Measurements from ENCODE around the gene NAALADL2.

The NAALADL2 gene

GRCh38 chr3:174940151-174940550 lies 81.0 kb downstream of the NAALADL2 start:
- H3K36me3 ChIP-seq (ENCODE audit: low read length), result no peaks in the 10 kb centered on the region
- no peaks in the 10 kb centered on the region for H3F3A ChIP-seq (ENCODE audit: insufficient read depth)
- H3K27me3 ChIP-seq (ENCODE audit: low read length), result no peaks in the 10 kb centered on the region
- H4K20me1 ChIP-seq (ENCODE audit: low read depth, low read length), result no peaks in the 10 kb centered on the region
- H3K9me3 ChIP-seq (ENCODE audit: insufficient read depth, low read length), result no peaks in the 10 kb centered on the region
- no peak overlapping the region for H3K9ac ChIP-seq (ENCODE audit: low read length)
- no peak overlapping the region for H3K4me3 ChIP-seq (ENCODE audit: insufficient read depth, low read length, poor library complexity, severe bottlenecking)
- H3K79me2 ChIP-seq (ENCODE audit: insufficient read depth, low read length), result no peaks in the 10 kb centered on the region
- TF ChIP-seq EZH2phosphoT487 (conservative IDR thresholded peaks at IDR 0.05; ENCODE audit: low read length) (no peak), CTCF (IDR thresholded peaks at IDR 0.05; ENCODE audit: insufficient read depth, low read length, poor library complexity, severe bottlenecking) (no peak)
- H3K27ac ChIP-seq (ENCODE audit: low read depth, low read length), result no peak overlapping the region
- H2AFZ ChIP-seq (ENCODE audit: low read depth, low read length, severe bottlenecking), result no peak overlapping the region
- no peak overlapping the region for H3K4me2 ChIP-seq (ENCODE audit: low read depth, low read length, poor library complexity, severe bottlenecking)
- H3K9me2 ChIP-seq (replicated peaks; ENCODE audit: insufficient read depth, low read length), result no peaks in the 10 kb centered on the region

GRCh38 chr3:174945276-174945675 lies 86.1 kb downstream of the NAALADL2 start:
- Histone ChIP-seq H3K9ac (ENCODE audit: low read length) (no peak overlapping the region), H3K4me2 (ENCODE audit: low read depth, low read length, poor library complexity, severe bottlenecking) (no peak overlapping the region), H3K36me3 (ENCODE audit: low read length) (no peaks in the 10 kb centered on the region), H3K9me3 (ENCODE audit: insufficient read depth, low read length) (no peaks in the 10 kb centered on the region), H3F3A (ENCODE audit: insufficient read depth) (no peaks in the 10 kb centered on the region), H3K27me3 (ENCODE audit: low read length) (no peaks in the 10 kb centered on the region), H3K4me3 (ENCODE audit: insufficient read depth, low read length, poor library complexity, severe bottlenecking) (no peak overlapping the region), H3K9me2 (replicated peaks; ENCODE audit: insufficient read depth, low read length) (no peaks in the 10 kb centered on the region), H4K20me1 (ENCODE audit: low read depth, low read length) (no peaks in the 10 kb centered on the region), H2AFZ (ENCODE audit: low read depth, low read length, severe bottlenecking) (no peak overlapping the region), H3K79me2 (ENCODE audit: insufficient read depth, low read length) (no peaks in the 10 kb centered on the region), H3K27ac (ENCODE audit: low read depth, low read length) (no peak overlapping the region)
- TF ChIP-seq CTCF (IDR thresholded peaks at IDR 0.05; ENCODE audit: insufficient read depth, low read length, poor library complexity, severe bottlenecking) (no peak), EZH2phosphoT487 (conservative IDR thresholded peaks at IDR 0.05; ENCODE audit: low read length) (no peak)

GRCh38 chr3:174945951-174946350 lies 86.8 kb downstream of the NAALADL2 start:
- no peaks in the 10 kb centered on the region for H3F3A ChIP-seq (ENCODE audit: insufficient read depth)
- H3K9ac ChIP-seq (ENCODE audit: low read length), result no peak overlapping the region
- H3K4me2 ChIP-seq (ENCODE audit: low read depth, low read length, poor library complexity, severe bottlenecking), result no peak overlapping the region
- no peaks in the 10 kb centered on the region for H3K79me2 ChIP-seq (ENCODE audit: insufficient read depth, low read length)
- H3K9me2 ChIP-seq (replicated peaks; ENCODE audit: insufficient read depth, low read length), result no peaks in the 10 kb centered on the region
- H3K27me3 ChIP-seq (ENCODE audit: low read length), result no peaks in the 10 kb centered on the region
- TF ChIP-seq CTCF (IDR thresholded peaks at IDR 0.05; ENCODE audit: insufficient read depth, low read length, poor library complexity, severe bottlenecking) (no peak), EZH2phosphoT487 (conservative IDR thresholded peaks at IDR 0.05; ENCODE audit: low read length) (no peak)
- H4K20me1 ChIP-seq (ENCODE audit: low read depth, low read length), result no peaks in the 10 kb centered on the region
- H3K9me3 ChIP-seq (ENCODE audit: insufficient read depth, low read length), result no peaks in the 10 kb centered on the region
- no peak overlapping the region for H3K4me3 ChIP-seq (ENCODE audit: insufficient read depth, low read length, poor library complexity, severe bottlenecking)
- H3K36me3 ChIP-seq (ENCODE audit: low read length), result no peaks in the 10 kb centered on the region
- no peak overlapping the region for H2AFZ ChIP-seq (ENCODE audit: low read depth, low read length, severe bottlenecking)
- H3K27ac ChIP-seq (ENCODE audit: low read depth, low read length), result no peak overlapping the region
